Endodermal cell (in vitro differentiated cells): ENCODE measurements around the gene SAMD11. TPM values are rescaled to one million over a fixed set of nuclear protein-coding genes. Genes with fewer than 3 reads are reported as not detected.
"Not testable (repeated sequence)": the region's sequence is repeated elsewhere in the genome, so short reads cannot be mapped to it uniquely, and the experiment has no call there.

Experiments
- DNase-seq: peaks from one replicate; pipeline ENCODE4 v3.0.0-alpha.2; 2017
- H3K27ac ChIP-seq: 2 replicates; pipeline ENCODE4 v1.5.1; 2013; ENCODE audit warnings: mild to moderate bottlenecking, low read depth, low read length, moderate library complexity
- H3K27me3 ChIP-seq: 2 replicates; pipeline ENCODE4 v1.6.1; 2013; ENCODE audit warnings: mild to moderate bottlenecking, low read length, moderate library complexity; ENCODE audit not compliant: insufficient read depth, control insufficient read depth, poor library complexity, severe bottlenecking
- H3K36me3 ChIP-seq: 2 replicates; pipeline ENCODE4 v1.7.0; 2013; ENCODE audit warnings: mild to moderate bottlenecking, low read length, moderate library complexity; ENCODE audit not compliant: control insufficient read depth, insufficient read depth
- H3K4me1 ChIP-seq: one replicate; pipeline ENCODE4 v1.7.0; 2013; ENCODE audit warnings: low read length; ENCODE audit not compliant: control insufficient read depth, insufficient read depth
- H3K4me3 ChIP-seq: 2 replicates; pipeline ENCODE4 v1.5.1; 2013; ENCODE audit warnings: mild to moderate bottlenecking, low read length, moderate library complexity
- H3K9ac ChIP-seq: 2 replicates; pipeline ENCODE4 v1.6.1; 2013; ENCODE audit warnings: mild to moderate bottlenecking, low read length, moderate library complexity; ENCODE audit not compliant: poor library complexity, severe bottlenecking; ENCODE audit errors: extremely low read depth
- H3K9me3 ChIP-seq: 2 replicates; pipeline ENCODE4 v1.6.1; 2013; ENCODE audit warnings: mild to moderate bottlenecking, low read length, moderate library complexity; ENCODE audit not compliant: control insufficient read depth
- H3K27ac Mint-ChIP-seq: 2 replicates; pipeline ENCODE4 v1.8.0; 2020; ENCODE audit warnings: mixed read lengths
- H3K27me3 Mint-ChIP-seq: 2 replicates; pipeline ENCODE4 v1.8.0; 2021; ENCODE audit warnings: mild to moderate bottlenecking, mixed read lengths; ENCODE audit not compliant: insufficient read depth
- H3K36me3 Mint-ChIP-seq: 2 replicates; pipeline ENCODE4 v1.8.0; 2020; ENCODE audit warnings: low read depth, mixed read lengths
- H3K4me1 Mint-ChIP-seq: 2 replicates; pipeline ENCODE4 v1.8.0; 2020; ENCODE audit warnings: mixed read lengths
- H3K4me3 Mint-ChIP-seq: 2 replicates; pipeline ENCODE4 v1.8.0; 2020; ENCODE audit warnings: mild to moderate bottlenecking, moderate library complexity, mixed read lengths
- H3K9me3 Mint-ChIP-seq: 2 replicates; pipeline ENCODE4 v1.8.0; 2020; ENCODE audit warnings: mild to moderate bottlenecking, mixed read lengths
- WGBS, 2 experiments: methylation state at CpG; one replicate each; pipeline versions ENCODE4 v1.1.5 to v1.1.7; 2013; ENCODE audit warnings: missing lambda C conversion rate in 2 of 2, mixed read lengths in 1 of 2; ENCODE audit not compliant: insufficient coverage in 1 of 2, insufficient read length in 1 of 2; 5-methylcytosine and 5-hydroxymethylcytosine counted together
- total RNA-seq, 2 donors: library from RNA; stranded (reverse); fragmentation: NEBNext Ultra II Directional in 1 of 2; extraction: Animal tissue kit (Norgen Biotek cat#: 25700) in 1 of 2; gene quantifications; 2 replicates in 1 of 2; 3 replicates in 1 of 2; pipeline ENCODE4 v1.2.1, GENCODE V29; 2021
- TF ChIP-seq, protein P1 (sequence below): fragments of 200-600 bp; sonication (generic); conservative IDR thresholded peaks from 2 replicates; pipeline ENCODE4 v1.5.0; 2021; ENCODE audit warnings: antibody characterized with exemption, mild to moderate bottlenecking

The SAMD11 gene
- total RNA-seq, 2 donors from 2014 or later = 152 to 156 TPM

- not testable (repeated sequence) for DNase-seq, H3K4me3 ChIP-seq, H3K36me3 Mint-ChIP-seq, H3K4me3 Mint-ChIP-seq, H3K9me3 Mint-ChIP-seq, H3K9me3 ChIP-seq, H3K9ac ChIP-seq, H3K4me1 ChIP-seq, H3K36me3 ChIP-seq, H3K27ac Mint-ChIP-seq, H3K27ac ChIP-seq
- no CpG with 5 or more reads among the region's 2 CpGs for WGBS, 2 experiments
- Mint-ChIP-seq H3K27me3 (peaks cover 47% of the 10 kb centered on the region), H3K4me1 (peaks cover 11% of the 10 kb centered on the region)
- peaks cover 33% of the 10 kb centered on the region for H3K27me3 ChIP-seq
Measured at GRCh38 chr1:880915-881314, 42.8 kb upstream of the SAMD11 start.

DNA sequence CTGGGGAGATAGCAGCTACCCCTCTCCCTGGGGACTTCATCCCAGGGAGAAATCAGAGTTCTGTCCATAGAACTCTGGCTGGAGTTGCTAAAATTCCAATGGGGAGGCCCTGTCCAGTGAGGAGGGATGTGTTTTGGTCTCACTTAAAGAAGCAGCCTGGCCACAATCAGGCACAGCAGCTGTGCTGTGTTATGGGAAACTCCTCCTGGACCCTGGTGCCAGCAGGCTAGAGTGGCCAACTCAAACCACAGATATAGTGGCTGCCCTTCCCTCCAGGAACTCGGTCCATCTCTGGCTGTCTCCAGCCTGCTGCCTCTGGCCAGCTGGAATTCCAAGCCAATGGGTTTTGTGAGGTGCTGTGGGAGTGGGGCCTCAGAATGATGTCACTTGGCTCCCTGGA, 37.4 kb upstream of the SAMD11 start:
- H3K36me3 Mint-ChIP-seq = no peaks in the 10 kb centered on the region
- Histone ChIP-seq H3K4me3 (no peak overlapping the region), H3K27me3 (peaks cover 56% of the 10 kb centered on the region), H3K36me3 (no peaks in the 10 kb centered on the region), H3K27ac (no peak overlapping the region), H3K9ac (no peak overlapping the region), H3K4me1 (no peaks in the 10 kb centered on the region), H3K9me3 (no peaks in the 10 kb centered on the region)
- TF ChIP-seq, protein P1, sequence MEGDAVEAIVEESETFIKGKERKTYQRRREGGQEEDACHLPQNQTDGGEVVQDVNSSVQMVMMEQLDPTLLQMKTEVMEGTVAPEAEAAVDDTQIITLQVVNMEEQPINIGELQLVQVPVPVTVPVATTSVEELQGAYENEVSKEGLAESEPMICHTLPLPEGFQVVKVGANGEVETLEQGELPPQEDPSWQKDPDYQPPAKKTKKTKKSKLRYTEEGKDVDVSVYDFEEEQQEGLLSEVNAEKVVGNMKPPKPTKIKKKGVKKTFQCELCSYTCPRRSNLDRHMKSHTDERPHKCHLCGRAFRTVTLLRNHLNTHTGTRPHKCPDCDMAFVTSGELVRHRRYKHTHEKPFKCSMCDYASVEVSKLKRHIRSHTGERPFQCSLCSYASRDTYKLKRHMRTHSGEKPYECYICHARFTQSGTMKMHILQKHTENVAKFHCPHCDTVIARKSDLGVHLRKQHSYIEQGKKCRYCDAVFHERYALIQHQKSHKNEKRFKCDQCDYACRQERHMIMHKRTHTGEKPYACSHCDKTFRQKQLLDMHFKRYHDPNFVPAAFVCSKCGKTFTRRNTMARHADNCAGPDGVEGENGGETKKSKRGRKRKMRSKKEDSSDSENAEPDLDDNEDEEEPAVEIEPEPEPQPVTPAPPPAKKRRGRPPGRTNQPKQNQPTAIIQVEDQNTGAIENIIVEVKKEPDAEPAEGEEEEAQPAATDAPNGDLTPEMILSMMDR = no peak
- H3K27me3 Mint-ChIP-seq = peaks cover 82% of the 10 kb centered on the region
- H3K27ac Mint-ChIP-seq = no peak overlapping the region
- 81% methylated on average over 1 of the region's 1 CpG; no CpG with 5 or more reads in 1 of the 2 experiments for whole genome bisulfite sequencing, 2 experiments
- no peaks in the 10 kb centered on the region for H3K4me1 Mint-ChIP-seq
- no peak overlapping the region for H3K4me3 Mint-ChIP-seq
- H3K9me3 Mint-ChIP-seq = peaks cover 5% of the 10 kb centered on the region
- no peak for DNase-seq

DNA sequence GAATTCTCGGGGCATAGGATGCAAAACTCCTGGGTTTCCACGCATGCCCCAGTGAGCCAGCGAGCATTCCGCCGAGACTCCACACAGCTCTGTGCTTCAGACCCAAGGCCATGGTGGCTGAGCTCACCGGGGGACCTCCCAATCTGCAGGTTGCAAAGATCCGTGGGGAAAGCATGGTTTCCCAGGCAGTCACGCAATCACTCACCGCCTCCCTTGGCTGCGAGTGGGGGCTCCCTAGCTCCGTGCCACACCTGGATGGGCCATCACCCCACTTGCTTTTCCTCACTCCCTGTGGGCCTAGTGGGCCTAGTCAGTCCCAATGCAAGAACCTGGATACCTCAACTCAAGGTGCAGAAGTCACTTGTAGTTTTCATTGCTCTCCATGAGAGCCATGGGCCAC, 37.0 kb upstream of the SAMD11 start:
- no peaks in the 10 kb centered on the region for H3K9me3 ChIP-seq
- no peaks in the 10 kb centered on the region for H3K4me1 ChIP-seq
- H3K9ac ChIP-seq = no peak overlapping the region
- TF ChIP-seq, protein P1 = no peak
- no peak overlapping the region for H3K27ac ChIP-seq
- no peaks in the 10 kb centered on the region for H3K4me1 Mint-ChIP-seq
- H3K27me3 Mint-ChIP-seq = peaks cover 82% of the 10 kb centered on the region
- no peaks in the 10 kb centered on the region for H3K36me3 ChIP-seq
- WGBS, 2 experiments = 84 to 88% methylated on average over 11 of the region's 11 CpGs
- H3K27me3 ChIP-seq = peaks cover 56% of the 10 kb centered on the region
- peaks cover 5% of the 10 kb centered on the region for H3K9me3 Mint-ChIP-seq
- no peaks in the 10 kb centered on the region for H3K36me3 Mint-ChIP-seq
- no peak for DNase-seq
- no peak overlapping the region for H3K4me3 Mint-ChIP-seq
- no peak overlapping the region for H3K4me3 ChIP-seq
- no peak overlapping the region for H3K27ac Mint-ChIP-seq

GRCh38 chr1:888297-888696, 35.4 kb upstream of the SAMD11 start:
- H3K9ac ChIP-seq = no peak overlapping the region
- H3K4me3 Mint-ChIP-seq = no peak overlapping the region
- no peaks in the 10 kb centered on the region for H3K4me1 Mint-ChIP-seq
- H3K27ac ChIP-seq = no peak overlapping the region
- H3K36me3 Mint-ChIP-seq = no peaks in the 10 kb centered on the region
- peaks cover 56% of the 10 kb centered on the region for H3K27me3 ChIP-seq
- no peak overlapping the region for H3K4me3 ChIP-seq
- peaks cover 5% of the 10 kb centered on the region for H3K9me3 Mint-ChIP-seq
- peaks cover 71% of the 10 kb centered on the region for H3K27me3 Mint-ChIP-seq
- no peaks in the 10 kb centered on the region for H3K9me3 ChIP-seq
- DNase-seq = no peak
- no peaks in the 10 kb centered on the region for H3K36me3 ChIP-seq
- TF ChIP-seq, protein P1 = no peak
- H3K27ac Mint-ChIP-seq = no peak overlapping the region
- no peaks in the 10 kb centered on the region for H3K4me1 ChIP-seq

- peaks cover 55% of the 10 kb centered on the region for H3K27me3 ChIP-seq
- not testable (repeated sequence) for H3K36me3 Mint-ChIP-seq, H3K36me3 ChIP-seq, H3K4me1 Mint-ChIP-seq, H3K4me1 ChIP-seq, DNase-seq, H3K4me3 Mint-ChIP-seq, H3K9me3 ChIP-seq, H3K9ac ChIP-seq, H3K4me3 ChIP-seq, H3K9me3 Mint-ChIP-seq, H3K27ac ChIP-seq, H3K27ac Mint-ChIP-seq
- 75 to 78% methylated on average over 2 to 4 of the region's 4 CpGs for WGBS, 2 experiments
- H3K27me3 Mint-ChIP-seq = peaks cover 56% of the 10 kb centered on the region
Measured at GRCh38 chr1:889774-890173, 33.9 kb upstream of the SAMD11 start.
